ENCODE measurements around the gene STOX2. TPM values are rescaled to one million over a fixed set of nuclear protein-coding genes. Genes with fewer than 3 reads are reported as not detected.

STOX2 gene
- total and polyA plus RNA-seq, 2 of the 8 experiments (the other 6 are each of a cell fraction or from before 2014, with no cell fraction given), result 5.5 to 20.0 TPM

- Histone ChIP-seq H3K27ac (ENCODE audit: low read depth, low read length) (no peak overlapping the region), H2BK15ac (ENCODE audit: low read length) (no peak overlapping the region), H3K14ac (ENCODE audit: insufficient read length) (no peak overlapping the region), H2AK5ac (ENCODE audit: low read depth, low read length) (no peak overlapping the region), H3K4me1 (replicated peaks in 1 of 4; ENCODE audit: control insufficient read depth in 3 of 4, insufficient read depth in 4 of 4, low read length in 3 of 4) (peaks cover 0 to 4% (median under 1%) of the 10 kb centered on the region in 4 experiments; a peak in 1 of 7 replicates), H4K5ac (ENCODE audit: insufficient read length, low read depth, low read length) (no peak overlapping the region), H3K9me3 (ENCODE audit: insufficient read depth in 2 of 2, low read depth in 1 of 2, low read length in 1 of 2) (no peaks in the 10 kb centered on the region), H2BK12ac (ENCODE audit: low read depth, low read length) (no peak overlapping the region), H3K79me1 (ENCODE audit: low read depth, low read length) (no peaks in the 10 kb centered on the region), H3K9ac (replicated peaks in 1 of 4; ENCODE audit: extremely low read depth in 1 of 4, low read depth in 3 of 4, low read length in 3 of 4) (no peak overlapping the region), H4K91ac (replicated peaks; ENCODE audit: insufficient read length, low read length) (no peak overlapping the region), H3K79me2 (ENCODE audit: control insufficient read depth in 1 of 2, insufficient read depth in 2 of 2, low read length in 2 of 2) (no peaks in the 10 kb centered on the region), H2BK20ac (ENCODE audit: low read length) (no peak overlapping the region), H2BK120ac (replicated peaks; ENCODE audit: low read depth, low read length) (no peak overlapping the region), H3K23ac (ENCODE audit: insufficient read length) (no peak overlapping the region), H2AFZ (ENCODE audit: low read length) (no peak overlapping the region), H3K36me3 (ENCODE audit: control insufficient read depth in 2 of 4, insufficient read depth in 4 of 4, low read length in 3 of 4) (no peaks in the 10 kb centered on the region), H3K4me3 (ENCODE audit: extremely low read depth in 1 of 4, insufficient read depth in 2 of 4, low read depth in 3 of 4, low read length in 4 of 4) (no peak overlapping the region), H3K4me2 (ENCODE audit: insufficient read depth in 1 of 2, low read depth in 2 of 2, low read length in 2 of 2) (no peak overlapping the region), H4K8ac (ENCODE audit: extremely low read depth, insufficient read depth, low read length) (no peak overlapping the region), H4K20me1 (replicated peaks in 1 of 2; ENCODE audit: control insufficient read depth in 1 of 2, insufficient read depth in 2 of 2, low read length in 2 of 2) (no peaks in the 10 kb centered on the region), H3K56ac (replicated peaks; ENCODE audit: insufficient read length, low read depth, low read length) (no peak overlapping the region), H3K23me2 (ENCODE audit: low read depth, low read length) (no peaks in the 10 kb centered on the region), H2BK5ac (ENCODE audit: low read depth, low read length) (no peak overlapping the region), H3K27me3 (replicated peaks in 1 of 4; ENCODE audit: control insufficient read depth in 3 of 4, extremely low read depth in 1 of 4, insufficient read depth in 3 of 4, low read length in 3 of 4) (no peaks in the 10 kb centered on the region; a peak in 1 of 7 replicates), H3K18ac (ENCODE audit: extremely low read depth, low read length) (no peak overlapping the region), H3K4ac (replicated peaks; ENCODE audit: insufficient read length, low read depth, low read length) (no peak overlapping the region)
- POLR2A ChIA-PET (ENCODE audit: partially characterized antibody), result no interaction called here
- FAIRE-seq, result no peak
- WGBS, 2 experiments (ENCODE audit: extremely low coverage in 1 of 2, insufficient coverage in 1 of 2, insufficient read length in 1 of 2, insufficient replicate concordance in 2 of 2, low coverage in 1 of 2, low lambda C conversion rate in 2 of 2, missing lambda C conversion rate in 1 of 2), result 93% methylated on average over 10 of the region's 10 CpGs; no CpG with 5 or more reads in 1 of the 2 experiments
- no peak for DNase-seq (ENCODE audit: low read depth in 1 of 2, low spot score in 2 of 2)
- CTCF ChIA-PET (ENCODE audit: partially characterized antibody), result interaction anchor here (1.3 to 1.5 kb wide), 3 partner anchors 34 to 306 kb away, joined by 3 to 4 read pairs (median 3); no protein-coding TSS in a partner anchor
- TF ChIP-seq JUN (IDR thresholded peaks at IDR 0.05; ENCODE audit: low read depth, low read length), result no peak
- no peak for TF ChIP-seq CEBPB (IDR thresholded peaks at IDR 0.05; ENCODE audit: low read depth, low read length)
- TF ChIP-seq RBBP5 (IDR thresholded peaks at IDR 0.05; ENCODE audit: borderline replicate concordance, low read depth, low read length), result no peak
- no peak for TF ChIP-seq JUND (IDR thresholded peaks at IDR 0.05; ENCODE audit: low read length)
- no peak for TF ChIP-seq TAF7 (optimal IDR thresholded peaks at IDR 0.05; ENCODE audit: borderline replicate concordance, low read depth, low read length)
- no peak for TF ChIP-seq TBP (IDR thresholded peaks at IDR 0.05; ENCODE audit: low read depth, low read length)
- no peak for TF ChIP-seq KDM4A (IDR thresholded peaks at IDR 0.05; ENCODE audit: low read depth, low read length, severe bottlenecking)
- TF ChIP-seq EP300 (IDR thresholded peaks at IDR 0.05; ENCODE audit: borderline replicate concordance in 1 of 2, low read depth in 2 of 2, low read length in 2 of 2), result no peak
- no peak for TF ChIP-seq GTF2F1 (IDR thresholded peaks at IDR 0.05; ENCODE audit: borderline replicate concordance, low read depth, low read length)
- TF ChIP-seq HDAC2 (IDR thresholded peaks at IDR 0.05; ENCODE audit: borderline replicate concordance in 1 of 2, low read depth in 2 of 2, low read length in 2 of 2), result no peak
- TF ChIP-seq RFX5 (IDR thresholded peaks at IDR 0.05; ENCODE audit: borderline replicate concordance, low read depth, low read length), result no peak
- no peak for TF ChIP-seq SUZ12 (IDR thresholded peaks at IDR 0.05; ENCODE audit: low read length)
- TF ChIP-seq POU5F1 (IDR thresholded peaks at IDR 0.05; ENCODE audit: low read depth, low read length), result no peak
- no peak for TF ChIP-seq SAP30 (IDR thresholded peaks at IDR 0.05; ENCODE audit: insufficient read depth, insufficient replicate concordance, low read length)
These were observed 44.4 kb upstream of the STOX2 start for GRCh38 chr4:183860731-183861130.
